ENCODE results near the gene FTCDNL1.

Gene FTCDNL1

GRCh38 chr2:199777315-199777714 is 73.7 kb downstream of the FTCDNL1 start:
- no peak for TF ChIP-seq CTCF (conservative IDR thresholded peaks at IDR 0.05; ENCODE audit: low read depth, low read length)
- no peak for DNase-seq (ENCODE audit: low read depth)

GRCh38 chr2:199775267-199775666 is 75.7 kb downstream of the FTCDNL1 start:
- no peak for DNase-seq (ENCODE audit: low read depth)
- H3K4me3 ChIP-seq (ENCODE audit: low read length): no peak overlapping the region
- TF ChIP-seq CTCF (conservative IDR thresholded peaks at IDR 0.05; ENCODE audit: low read depth, low read length): no peak

More at GRCh38 chr2:199777315-199777714, 73.7 kb downstream of the FTCDNL1 start:
- H3K4me3 ChIP-seq (ENCODE audit: low read length): no peak overlapping the region

- TF ChIP-seq CTCF (conservative IDR thresholded peaks at IDR 0.05; ENCODE audit: low read depth, low read length): no peak
- H3K4me3 ChIP-seq (ENCODE audit: low read length): no peak overlapping the region
- DNase-seq (ENCODE audit: low read depth): no peak
These were observed 78.7 kb downstream of the FTCDNL1 start for GRCh38 chr2:199772035-199772976.

- no peak for TF ChIP-seq CTCF (conservative IDR thresholded peaks at IDR 0.05; ENCODE audit: low read depth, low read length)
- DNase-seq (ENCODE audit: low read depth): no peak
- H3K4me3 ChIP-seq (ENCODE audit: low read length): no peak overlapping the region
These were observed 80.3 kb downstream of the FTCDNL1 start for GRCh38 chr2:199770716-199771115.

GRCh38 chr2:199765646-199766045 is 85.3 kb downstream of the FTCDNL1 start:
- TF ChIP-seq CTCF (conservative IDR thresholded peaks at IDR 0.05; ENCODE audit: low read depth, low read length): no peak
- no peak overlapping the region for H3K4me3 ChIP-seq (ENCODE audit: low read length)
- DNase-seq (ENCODE audit: low read depth): no peak

- H3K4me3 ChIP-seq (ENCODE audit: low read length): no peak overlapping the region
- TF ChIP-seq CTCF (conservative IDR thresholded peaks at IDR 0.05; ENCODE audit: low read depth, low read length): no peak
- DNase-seq (ENCODE audit: low read depth): no peak
These were observed 86.7 kb downstream of the FTCDNL1 start for GRCh38 chr2:199764273-199764800.

- DNase-seq (ENCODE audit: low read depth): no peak
- no peak overlapping the region for H3K4me3 ChIP-seq (ENCODE audit: low read length)
- TF ChIP-seq CTCF (conservative IDR thresholded peaks at IDR 0.05; ENCODE audit: low read depth, low read length): no peak
These were observed 88.0 kb downstream of the FTCDNL1 start for GRCh38 chr2:199762963-199763362.

Data from retinal pigment epithelial cell (primary cell).